WTC11 (cell line): Measurements from ENCODE around the gene CSF2.

Source experiments
- CREB1 ChIP-seq: sonication (generic); formaldehyde crosslinking; IDR thresholded peaks from 2 replicates; pipeline ENCODE4 v1.8.0; 2023; ENCODE audit warnings: mild to moderate bottlenecking, missing genetic modification reagents
- ESRRA ChIP-seq: sonication (generic); formaldehyde crosslinking; IDR thresholded peaks from 2 replicates; pipeline ENCODE4 v1.8.1; 2022; ENCODE audit warnings: mild to moderate bottlenecking, missing genetic modification reagents, borderline replicate concordance
- NR1H2 ChIP-seq: sonication (generic); formaldehyde crosslinking; IDR thresholded peaks from 2 replicates; pipeline ENCODE4 v1.9.0; 2021; ENCODE audit warnings: mild to moderate bottlenecking, moderate library complexity, missing genetic modification reagents
- TF ChIP-seq, protein P1 (sequence below): fragments of 200-600 bp; IDR thresholded peaks from 2 replicates; pipeline ENCODE4 v1.8.0; 2022; ENCODE audit warnings: antibody characterized with exemption
- TF ChIP-seq, protein P2 (sequence below): sonication (generic); formaldehyde crosslinking; IDR thresholded peaks from 2 replicates; pipeline ENCODE4 v1.8.1; 2022; ENCODE audit warnings: low read depth, mild to moderate bottlenecking, moderate library complexity, missing genetic modification reagents, borderline replicate concordance

DNA sequence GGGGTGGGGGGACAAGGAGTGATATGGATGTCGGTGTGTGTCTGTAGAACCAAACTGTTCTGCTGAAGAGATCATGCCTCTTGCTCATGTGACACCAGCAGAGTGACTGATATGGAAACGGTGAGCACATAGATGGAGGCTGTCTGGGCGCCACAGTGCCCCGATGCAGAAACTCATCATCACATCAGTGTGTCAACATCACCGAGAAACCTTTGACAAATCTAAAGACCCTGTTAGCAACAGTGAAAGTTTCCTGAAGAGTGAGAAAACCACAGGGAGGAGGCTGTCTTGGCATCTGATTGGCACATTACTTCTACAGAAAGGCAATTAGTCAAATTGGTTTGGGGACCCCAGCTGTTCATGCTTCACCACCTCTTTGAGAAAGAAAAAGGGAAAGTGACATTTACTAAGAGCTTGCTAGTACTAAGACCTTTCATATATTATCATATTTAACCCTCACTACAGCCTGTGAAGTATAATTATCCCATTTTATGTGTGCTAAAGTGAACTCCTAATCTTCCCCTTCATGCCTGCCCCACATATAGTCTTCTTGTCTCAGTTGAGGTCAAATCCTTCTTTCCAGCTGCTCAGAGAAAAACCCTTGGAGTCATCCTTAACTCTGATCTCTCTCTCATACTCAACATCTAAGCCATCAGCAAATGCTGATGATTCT, 25.6 kb downstream of the CSF2 start:
- TF ChIP-seq, protein P1, sequence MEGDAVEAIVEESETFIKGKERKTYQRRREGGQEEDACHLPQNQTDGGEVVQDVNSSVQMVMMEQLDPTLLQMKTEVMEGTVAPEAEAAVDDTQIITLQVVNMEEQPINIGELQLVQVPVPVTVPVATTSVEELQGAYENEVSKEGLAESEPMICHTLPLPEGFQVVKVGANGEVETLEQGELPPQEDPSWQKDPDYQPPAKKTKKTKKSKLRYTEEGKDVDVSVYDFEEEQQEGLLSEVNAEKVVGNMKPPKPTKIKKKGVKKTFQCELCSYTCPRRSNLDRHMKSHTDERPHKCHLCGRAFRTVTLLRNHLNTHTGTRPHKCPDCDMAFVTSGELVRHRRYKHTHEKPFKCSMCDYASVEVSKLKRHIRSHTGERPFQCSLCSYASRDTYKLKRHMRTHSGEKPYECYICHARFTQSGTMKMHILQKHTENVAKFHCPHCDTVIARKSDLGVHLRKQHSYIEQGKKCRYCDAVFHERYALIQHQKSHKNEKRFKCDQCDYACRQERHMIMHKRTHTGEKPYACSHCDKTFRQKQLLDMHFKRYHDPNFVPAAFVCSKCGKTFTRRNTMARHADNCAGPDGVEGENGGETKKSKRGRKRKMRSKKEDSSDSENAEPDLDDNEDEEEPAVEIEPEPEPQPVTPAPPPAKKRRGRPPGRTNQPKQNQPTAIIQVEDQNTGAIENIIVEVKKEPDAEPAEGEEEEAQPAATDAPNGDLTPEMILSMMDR: no peak
- TF ChIP-seq ESRRA (CRISPR knock-in tag) (no peak), NR1H2 (CRISPR knock-in tag) (no peak), CREB1 (CRISPR knock-in tag) (no peak)
- TF ChIP-seq, protein P2, sequence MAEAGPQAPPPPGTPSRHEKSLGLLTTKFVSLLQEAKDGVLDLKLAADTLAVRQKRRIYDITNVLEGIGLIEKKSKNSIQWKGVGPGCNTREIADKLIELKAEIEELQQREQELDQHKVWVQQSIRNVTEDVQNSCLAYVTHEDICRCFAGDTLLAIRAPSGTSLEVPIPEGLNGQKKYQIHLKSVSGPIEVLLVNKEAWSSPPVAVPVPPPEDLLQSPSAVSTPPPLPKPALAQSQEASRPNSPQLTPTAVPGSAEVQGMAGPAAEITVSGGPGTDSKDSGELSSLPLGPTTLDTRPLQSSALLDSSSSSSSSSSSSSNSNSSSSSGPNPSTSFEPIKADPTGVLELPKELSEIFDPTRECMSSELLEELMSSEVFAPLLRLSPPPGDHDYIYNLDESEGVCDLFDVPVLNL: no peak
